Natural killer cell (primary cell): ENCODE results near the gene EML3. TPM values are rescaled to one million over a fixed set of nuclear protein-coding genes. Genes with fewer than 3 reads are reported as not detected.

Source experiments
- ATAC-seq, 3 donors: fragments of 150-1000 bp in 2 of 3; fragments of 200-7000 bp in 1 of 3; cut with Tn5 transposase; 1 replicate in 1 of 3; 2 replicates in 2 of 3; pipeline ENCODE4 v1.10.0; 2021; ENCODE audit warnings: mild to moderate bottlenecking in 2 of 3, moderate library complexity in 2 of 3
- DNase-seq, 2 donors: peaks; one replicate each; pipeline versions ENCODE4 v3.0.0 to v3.0.0-alpha.2; 2013 to 2021; ENCODE audit warnings: mixed read lengths in 1 of 2
- H3K27ac ChIP-seq: one replicate; pipeline ENCODE4 v1.5.1; 2013; ENCODE audit warnings: mild to moderate bottlenecking, low read length
- H3K27me3 ChIP-seq: one replicate; pipeline ENCODE4 v1.6.1; 2013; ENCODE audit warnings: low read length; ENCODE audit not compliant: control insufficient read depth, insufficient read depth
- H3K36me3 ChIP-seq: one replicate; pipeline ENCODE4 v1.6.1; 2013; ENCODE audit warnings: low read length; ENCODE audit not compliant: control insufficient read depth, insufficient read depth
- H3K4me1 ChIP-seq: one replicate; pipeline ENCODE4 v1.6.1; 2013; ENCODE audit warnings: low read length; ENCODE audit not compliant: control insufficient read depth, insufficient read depth
- H3K4me3 ChIP-seq: one replicate; pipeline ENCODE4 v1.5.1; 2013; ENCODE audit warnings: low read length
- H3K9me3 ChIP-seq: one replicate; pipeline ENCODE4 v1.6.1; 2013; ENCODE audit warnings: low read length; ENCODE audit not compliant: control insufficient read depth, insufficient read depth
- H3K27ac Mint-ChIP-seq, 2 donors: one replicate each; pipeline ENCODE4 v1.8.0; 2022; ENCODE audit warnings: mild to moderate bottlenecking in 2 of 2, mixed read lengths in 2 of 2, moderate library complexity in 1 of 2
- H3K27me3 Mint-ChIP-seq, 2 donors: one replicate each; pipeline ENCODE4 v1.8.0; 2022; ENCODE audit warnings: low read depth in 2 of 2, mixed read lengths in 2 of 2
- H3K36me3 Mint-ChIP-seq: one replicate; pipeline ENCODE4 v1.8.0; 2022; ENCODE audit warnings: mixed read lengths
- H3K4me1 Mint-ChIP-seq, 2 donors: one replicate each; pipeline ENCODE4 v1.8.0; 2022; ENCODE audit warnings: mixed read lengths in 2 of 2
- H3K4me3 Mint-ChIP-seq: one replicate; pipeline ENCODE4 v1.8.0; 2022; ENCODE audit warnings: mild to moderate bottlenecking, moderate library complexity, mixed read lengths
- H3K9me3 Mint-ChIP-seq, 2 donors: one replicate each; pipeline ENCODE4 v1.8.0; 2022; ENCODE audit warnings: mixed read lengths in 2 of 2
- CTCF ChIP-seq: fragments of 200-600 bp; IDR thresholded peaks from one replicate; pipeline ENCODE4 v1.8.0; 2022; ENCODE audit warnings: antibody characterized with exemption
- WGBS: methylation state at CpG from one replicate; pipeline ENCODE4 v1.1.7; 2013; ENCODE audit warnings: missing lambda C conversion rate; ENCODE audit not compliant: insufficient coverage; 5-methylcytosine and 5-hydroxymethylcytosine counted together
- intact Hi-C: fragments of 100-400 bp; cut with micrococcal nuclease; formaldehyde crosslinking; loops from one replicate; pipeline ENCODE4 v1.14.2; 2022
- total RNA-seq, 4 donors: library from RNA; stranded (reverse); fragments of 120-200 nt in 1 of 4; gene quantifications; one replicate each; pipeline versions ENCODE4 v1.2.3 to v1.2.4, GENCODE V29; 2013 to 2022

EML3 gene
- total RNA-seq, 3 donors from 2014 or later (not counting 1 experiment from before 2014, with no cell fraction given): 221 to 233 (median 232) TPM

GRCh38 chr11:62603776-62604299, 8.7 kb downstream of the EML3 start:
- no peak for TF ChIP-seq CTCF
- Mint-ChIP-seq H3K9me3 (no peaks in the 10 kb centered on the region), H3K36me3 (no peaks in the 10 kb centered on the region), H3K27me3 (no peaks in the 10 kb centered on the region), H3K27ac (peak overlapping the region; percentile 18 to 35), H3K4me3 (peak overlapping the region; percentile 82), H3K4me1 (peaks cover 34 to 47% of the 10 kb centered on the region in 2 donors)
- 90% methylated on average over 8 of the region's 8 CpGs for WGBS
- ATAC-seq (no peak), DNase-seq (no peak)
- Histone ChIP-seq H3K9me3 (no peaks in the 10 kb centered on the region), H3K27ac (no peak overlapping the region), H3K27me3 (no peaks in the 10 kb centered on the region), H3K4me1 (peaks cover 35% of the 10 kb centered on the region), H3K36me3 (peaks cover 33% of the 10 kb centered on the region), H3K4me3 (no peak overlapping the region)
- intact Hi-C loops: no loop called here

- no peak for TF ChIP-seq CTCF
- 88% methylated on average over 13 of the region's 13 CpGs for WGBS
- Mint-ChIP-seq H3K9me3 (no peaks in the 10 kb centered on the region), H3K27ac (peak overlapping the region; percentile 18 to 35), H3K4me1 (peaks cover 42 to 53% of the 10 kb centered on the region in 2 donors), H3K36me3 (no peaks in the 10 kb centered on the region), H3K27me3 (no peaks in the 10 kb centered on the region), H3K4me3 (peak overlapping the region; percentile 82)
- Histone ChIP-seq H3K4me3 (no peak overlapping the region), H3K27me3 (no peaks in the 10 kb centered on the region), H3K27ac (no peak overlapping the region), H3K36me3 (peaks cover 35% of the 10 kb centered on the region), H3K4me1 (peaks cover 43% of the 10 kb centered on the region), H3K9me3 (no peaks in the 10 kb centered on the region)
- intact Hi-C loops: no loop called here
- no peak for ATAC-seq
- DNase-seq: no peak
Observed at GRCh38 chr11:62603072-62603408, 9.5 kb downstream of the EML3 start.

GRCh38 chr11:62602141-62603071, 10.2 kb downstream of the EML3 start:
- H3K36me3 ChIP-seq: peaks cover 35% of the 10 kb centered on the region
- H3K36me3 Mint-ChIP-seq: no peaks in the 10 kb centered on the region

More at GRCh38 chr11:62602141-62603071, 10.2 kb downstream of the EML3 start:
- peaks cover 43% of the 10 kb centered on the region for H3K4me1 ChIP-seq
- intact Hi-C loops: no loop called here
- H3K4me3 Mint-ChIP-seq: peak overlapping the region; percentile 97
- peak in 1 of 3 donors; percentile 7 for ATAC-seq
- H3K9me3 Mint-ChIP-seq: no peaks in the 10 kb centered on the region
- H3K4me3 ChIP-seq: peak overlapping the region; percentile 79
- peak overlapping the region; percentile 93 to 96 for H3K27ac Mint-ChIP-seq
- DNase-seq: peak in 1 of 2 donors; percentile 53
- H3K4me1 Mint-ChIP-seq: peaks cover 48 to 54% of the 10 kb centered on the region in 2 donors
- no peaks in the 10 kb centered on the region for H3K27me3 Mint-ChIP-seq
- H3K27me3 ChIP-seq: no peaks in the 10 kb centered on the region
- H3K27ac ChIP-seq: peak overlapping the region; percentile 48
- H3K9me3 ChIP-seq: no peaks in the 10 kb centered on the region
- WGBS: 50% methylated on average over 96 of the region's 96 CpGs
- no peak for TF ChIP-seq CTCF
